ENCODE measurements around the gene NT5C2. TPM values are rescaled to one million over a fixed set of nuclear protein-coding genes. Genes with fewer than 3 reads are reported as not detected.
A peak's percentile ranks its signal among the peaks of the same experiment; 100 is the strongest.

NT5C2 gene
- total RNA-seq, 1 donor from 2014 or later = 51.8 TPM

DNA sequence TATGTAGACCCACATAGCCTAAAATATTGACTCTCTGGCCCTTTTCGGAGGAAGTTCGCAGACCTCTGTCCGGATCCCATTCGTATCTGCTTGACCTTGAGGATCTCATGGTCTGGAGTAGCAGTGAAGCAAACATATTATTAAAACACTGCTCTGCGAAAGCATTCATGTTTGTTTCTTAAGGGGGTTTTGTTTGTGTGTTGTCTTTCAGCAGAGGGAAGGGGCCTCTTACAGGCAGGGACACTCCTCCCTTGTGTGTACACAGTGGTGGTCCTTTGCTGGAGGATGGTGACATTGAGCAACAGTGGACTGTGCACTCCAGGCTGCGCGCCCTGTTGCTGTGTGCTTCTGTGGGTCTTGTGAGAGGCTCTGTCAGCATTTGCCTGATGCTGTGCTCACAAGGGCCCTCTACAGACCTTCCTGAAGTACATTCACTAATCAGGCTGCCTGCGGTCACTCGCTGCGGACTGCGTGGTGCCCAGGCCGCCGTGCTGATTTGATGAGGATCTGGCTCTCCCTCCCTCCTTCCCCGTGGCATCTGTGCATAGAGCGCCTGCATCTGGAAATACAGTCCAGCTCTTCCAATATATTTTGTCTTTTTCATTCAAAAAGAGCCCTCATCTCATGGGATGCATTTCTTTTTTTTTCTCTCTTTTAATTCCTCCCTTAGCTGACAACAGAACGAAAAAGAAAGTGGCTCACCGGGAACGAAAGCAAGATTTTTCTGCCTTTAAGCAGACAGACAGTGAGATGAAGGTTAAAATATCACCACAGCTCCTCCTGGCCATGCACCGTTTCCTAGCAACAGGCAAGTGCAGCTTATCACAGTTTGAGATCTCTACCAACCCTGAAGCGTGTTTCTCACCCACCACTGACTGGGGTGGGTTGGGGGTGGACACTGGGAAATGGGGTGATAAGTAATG is 139.2 kb downstream of the NT5C2 start:
- DNase-seq = peak; percentile 93
- Mint-ChIP-seq H3K27me3 (no peaks in the 10 kb centered on the region), H3K4me3 (peak overlapping the region; percentile 85), H3K4me1 (peaks cover 13% of the 10 kb centered on the region), H3K27ac (peak overlapping the region; percentile 86), H3K36me3 (ENCODE audit: low read depth) (peaks cover 2% of the 10 kb centered on the region), H3K9me3 (no peaks in the 10 kb centered on the region)
- intact Hi-C loops (cut with micrococcal nuclease) = loop anchor here (5.0 kb wide), 1 partner anchor 137 kb away; the partner anchor contains the start of gene CNNM2

- H3K9me3 Mint-ChIP-seq = no peaks in the 10 kb centered on the region
- DNase-seq = no peak
- H3K4me3 Mint-ChIP-seq = no peak overlapping the region
- H3K36me3 Mint-ChIP-seq (ENCODE audit: low read depth) = no peaks in the 10 kb centered on the region
- H3K27ac Mint-ChIP-seq = no peak overlapping the region
- no peaks in the 10 kb centered on the region for H3K27me3 Mint-ChIP-seq
- H3K4me1 Mint-ChIP-seq = peaks cover 8% of the 10 kb centered on the region
- intact Hi-C loops (cut with micrococcal nuclease) = no loop called here
These were observed 143.8 kb downstream of the NT5C2 start for GRCh38 chr10:103049237-103049636.

DNA sequence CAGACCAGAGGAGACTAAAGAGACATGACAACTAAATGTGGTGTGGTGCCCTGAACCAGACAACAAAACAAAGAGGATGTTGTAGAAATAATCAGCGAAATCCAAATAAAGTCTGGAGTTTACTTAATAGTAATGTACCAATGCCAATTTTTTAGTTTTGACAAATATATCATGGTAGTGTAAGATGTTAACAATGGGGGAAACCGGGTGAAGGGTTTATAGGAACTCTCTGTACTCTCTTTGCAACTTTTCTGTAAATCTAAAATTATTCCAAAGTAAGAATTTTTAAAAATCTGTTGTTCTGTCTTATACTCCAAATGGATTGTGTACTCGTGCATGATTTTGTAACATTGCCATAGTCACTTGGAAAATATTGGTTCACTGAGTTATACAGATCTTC is 145.7 kb downstream of the NT5C2 start:
- H3K27ac Mint-ChIP-seq = no peak overlapping the region
- no peaks in the 10 kb centered on the region for H3K9me3 Mint-ChIP-seq
- H3K36me3 Mint-ChIP-seq (ENCODE audit: low read depth) = no peaks in the 10 kb centered on the region
- intact Hi-C loops (cut with micrococcal nuclease) = no loop called here
- H3K27me3 Mint-ChIP-seq = no peaks in the 10 kb centered on the region
- DNase-seq = no peak
- H3K4me3 Mint-ChIP-seq = no peak overlapping the region
- no peaks in the 10 kb centered on the region for H3K4me1 Mint-ChIP-seq

DNA sequence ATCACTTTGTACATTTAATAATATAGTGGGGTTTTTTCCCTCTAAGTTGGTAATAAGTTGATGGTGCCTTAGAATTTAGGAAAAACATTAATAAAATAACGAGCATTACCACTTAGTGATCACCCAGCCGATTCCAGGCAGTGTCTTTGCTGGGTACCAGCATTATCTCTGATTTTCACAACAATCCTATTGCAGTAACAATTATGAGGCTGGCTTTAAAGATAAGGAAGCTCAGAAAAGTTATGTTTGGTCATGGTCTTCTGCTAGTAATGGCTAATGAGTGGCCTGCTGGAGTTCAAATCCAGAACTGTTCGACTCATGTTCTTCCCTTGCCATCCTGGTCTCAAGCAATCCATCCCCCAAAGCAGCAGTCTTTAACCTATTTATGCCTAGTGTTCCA is 147.1 kb downstream of the NT5C2 start:
- Mint-ChIP-seq H3K27me3 (no peaks in the 10 kb centered on the region), H3K4me1 (no peaks in the 10 kb centered on the region), H3K27ac (no peak overlapping the region), H3K9me3 (no peaks in the 10 kb centered on the region), H3K36me3 (ENCODE audit: low read depth) (no peaks in the 10 kb centered on the region), H3K4me3 (no peak overlapping the region)
- no peak for DNase-seq
- intact Hi-C loops (cut with micrococcal nuclease) = no loop called here

DNA sequence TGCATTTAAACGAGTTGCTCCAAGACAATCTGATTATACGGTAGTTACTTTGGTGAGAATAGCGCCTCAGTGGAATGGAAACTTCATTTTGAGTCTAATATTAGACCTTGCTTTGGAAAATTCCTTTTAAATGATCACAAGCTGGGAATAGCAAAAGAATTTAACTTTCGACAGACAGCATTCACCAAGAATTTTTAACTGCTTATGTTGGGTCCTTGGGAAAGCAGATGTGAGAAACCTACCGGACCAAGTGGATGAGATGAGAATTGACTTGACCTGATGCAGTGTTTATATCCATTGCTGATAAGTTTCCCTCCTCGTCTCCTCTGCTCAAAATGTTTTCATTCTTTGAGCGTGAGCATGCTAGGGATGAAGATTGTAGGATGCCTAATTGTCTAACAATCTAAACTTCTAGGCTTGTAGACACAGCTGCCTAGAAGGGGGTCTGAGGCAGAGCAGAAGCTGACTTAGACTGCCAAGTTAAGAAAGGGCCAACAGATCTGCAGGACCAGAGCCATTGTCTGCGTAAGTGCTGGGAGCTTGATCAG is 148.1 kb downstream of the NT5C2 start:
- intact Hi-C loops (cut with micrococcal nuclease) = no loop called here
- Mint-ChIP-seq H3K27me3 (no peaks in the 10 kb centered on the region), H3K27ac (no peak overlapping the region), H3K36me3 (ENCODE audit: low read depth) (no peaks in the 10 kb centered on the region), H3K4me1 (no peaks in the 10 kb centered on the region), H3K4me3 (no peak overlapping the region), H3K9me3 (no peaks in the 10 kb centered on the region)
- no peak for DNase-seq

DNA sequence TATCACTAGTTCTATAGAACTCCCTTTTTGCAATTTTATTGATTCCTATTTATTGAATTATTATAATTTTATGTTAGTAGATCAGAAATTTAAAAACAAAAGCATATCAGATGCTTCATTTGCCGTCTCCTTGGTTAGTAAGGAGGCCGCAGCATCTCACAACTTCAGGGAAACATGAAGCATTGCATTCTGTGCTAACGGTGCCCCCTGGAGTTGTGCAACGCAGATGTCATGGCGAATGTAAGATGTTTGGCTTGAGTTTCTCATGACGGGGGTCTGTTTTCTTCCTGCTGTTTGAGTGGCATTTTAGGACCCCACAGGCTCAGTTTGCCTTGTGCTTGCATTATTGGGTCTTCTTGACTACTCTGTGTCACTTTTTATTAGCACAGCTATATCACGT is 150.2 kb downstream of the NT5C2 start:
- H3K36me3 Mint-ChIP-seq (ENCODE audit: low read depth) = no peaks in the 10 kb centered on the region
- no peaks in the 10 kb centered on the region for H3K4me1 Mint-ChIP-seq
- no peak overlapping the region for H3K4me3 Mint-ChIP-seq
- no peaks in the 10 kb centered on the region for H3K27me3 Mint-ChIP-seq
- no peaks in the 10 kb centered on the region for H3K9me3 Mint-ChIP-seq
- DNase-seq = no peak
- H3K27ac Mint-ChIP-seq = no peak overlapping the region
- intact Hi-C loops (cut with micrococcal nuclease) = no loop called here

- H3K9me3 Mint-ChIP-seq = no peaks in the 10 kb centered on the region
These were observed 150.9 kb downstream of the NT5C2 start for GRCh38 chr10:103042129-103042528.

DNA sequence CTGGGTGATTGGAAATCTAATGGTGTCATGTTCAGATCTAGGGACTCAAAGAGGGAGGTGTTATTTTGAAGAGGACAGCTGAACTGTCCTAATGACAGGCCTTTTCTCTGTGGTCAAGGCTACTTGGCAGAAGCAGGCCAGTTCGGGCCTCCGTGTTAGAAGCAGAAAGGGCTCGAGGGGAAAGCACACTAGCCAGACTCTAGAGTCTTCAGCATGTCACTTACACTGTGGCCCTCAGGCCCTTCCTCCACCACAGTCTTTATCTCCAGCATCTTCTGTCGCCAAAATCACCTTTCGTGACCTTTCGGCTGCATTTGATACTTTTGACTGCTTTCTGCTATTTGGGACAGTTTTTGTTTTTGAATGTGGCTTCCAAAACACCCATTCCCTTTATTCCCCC is 151.7 kb downstream of the NT5C2 start:
- no peaks in the 10 kb centered on the region for H3K4me1 Mint-ChIP-seq

More at GRCh38 chr10:103042129-103042528, 150.9 kb downstream of the NT5C2 start:
- no peak overlapping the region for H3K27ac Mint-ChIP-seq
- H3K4me1 Mint-ChIP-seq = no peaks in the 10 kb centered on the region
- intact Hi-C loops (cut with micrococcal nuclease) = no loop called here
- H3K27me3 Mint-ChIP-seq = no peaks in the 10 kb centered on the region
- no peak overlapping the region for H3K4me3 Mint-ChIP-seq
- DNase-seq = no peak
- H3K36me3 Mint-ChIP-seq (ENCODE audit: low read depth) = no peaks in the 10 kb centered on the region

GRCh38 chr10:103040418-103040817 is 152.7 kb downstream of the NT5C2 start:
- no peaks in the 10 kb centered on the region for H3K9me3 Mint-ChIP-seq
- no peaks in the 10 kb centered on the region for H3K27me3 Mint-ChIP-seq
- no peak overlapping the region for H3K27ac Mint-ChIP-seq
- H3K4me3 Mint-ChIP-seq = no peak overlapping the region
- DNase-seq = no peak
- H3K36me3 Mint-ChIP-seq (ENCODE audit: low read depth) = no peaks in the 10 kb centered on the region
- H3K4me1 Mint-ChIP-seq = no peaks in the 10 kb centered on the region
- intact Hi-C loops (cut with micrococcal nuclease) = no loop called here

More for the DNA sequence above, 151.7 kb downstream of the NT5C2 start:
- Mint-ChIP-seq H3K36me3 (ENCODE audit: low read depth) (no peaks in the 10 kb centered on the region), H3K27me3 (no peaks in the 10 kb centered on the region), H3K9me3 (no peaks in the 10 kb centered on the region), H3K27ac (no peak overlapping the region), H3K4me3 (no peak overlapping the region)
- intact Hi-C loops (cut with micrococcal nuclease) = no loop called here
- DNase-seq = no peak

DNA sequence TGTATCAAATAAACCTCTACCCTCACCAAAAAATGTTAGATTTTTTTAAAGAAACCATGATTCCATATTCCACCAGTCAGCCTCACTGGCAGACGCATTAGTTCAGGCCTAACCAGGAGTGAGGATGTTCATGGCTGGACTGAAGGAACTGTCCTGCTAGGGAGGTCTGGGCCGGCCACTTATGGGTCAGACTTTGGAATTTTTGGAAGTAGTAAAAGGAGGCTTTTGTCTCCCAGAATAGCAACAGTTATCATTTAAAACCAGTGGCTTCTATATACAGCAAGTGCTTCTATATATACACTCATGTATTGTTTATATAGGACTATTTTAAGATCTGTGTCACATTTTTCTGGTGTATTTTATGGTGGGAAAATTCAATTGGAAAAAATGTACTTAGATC is 154.5 kb downstream of the NT5C2 start:
- H3K4me3 Mint-ChIP-seq = no peak overlapping the region
- intact Hi-C loops (cut with micrococcal nuclease) = no loop called here
- no peak for DNase-seq
- H3K36me3 Mint-ChIP-seq (ENCODE audit: low read depth) = no peaks in the 10 kb centered on the region
- H3K27me3 Mint-ChIP-seq = no peaks in the 10 kb centered on the region
- H3K9me3 Mint-ChIP-seq = no peaks in the 10 kb centered on the region
- no peak overlapping the region for H3K27ac Mint-ChIP-seq
- no peaks in the 10 kb centered on the region for H3K4me1 Mint-ChIP-seq

Other genes starting within 250 kb of the NT5C2 start
- not detected in 2 replicates for gene RPEL1, start 52.6 kb upstream of the NT5C2 start, total RNA-seq
- gene INA, start 83.9 kb upstream of the NT5C2 start, total RNA-seq = 0.92 and 1.4 TPM in 2 replicates
- gene PCGF6, start 157.9 kb upstream of the NT5C2 start, total RNA-seq = 19.3 and 19.7 TPM in 2 replicates
- gene TAF5, start 174.7 kb upstream of the NT5C2 start, total RNA-seq = 11.9 and 12.1 TPM in 2 replicates
- 477 and 504 TPM in 2 replicates for gene ATP5MK, start 203.2 kb upstream of the NT5C2 start, total RNA-seq
- gene PDCD11, start 203.4 kb upstream of the NT5C2 start, total RNA-seq = 103 and 105 TPM in 2 replicates

Measured in activated CD4-positive, alpha-beta T cell treated with anti-CD3 and anti-CD28 coated beads, Interleukin-2, amount 10 ng/mL, durations not matched to agents 24 days and 14 days (primary cell).